Suprapubic skin (tissue), 4 donors: ENCODE results near the gene TPCN1.

Source experiments
- EP300 ChIP-seq: sonication (generic); formaldehyde crosslinking; IDR thresholded peaks from one replicate; pipeline ENCODE4 v1.6.1; 2017; ENCODE audit warnings: antibody characterized with exemption
- POLR2A ChIP-seq, 2 donors: fragments of 450-650 bp; IDR thresholded peaks; one replicate each; pipeline ENCODE4 v1.6.1; 2017; ENCODE audit warnings: antibody characterized with exemption in 2 of 2, mild to moderate bottlenecking in 2 of 2, moderate library complexity in 2 of 2
- POLR2AphosphoS5 ChIP-seq, 3 donors: sonication (generic); formaldehyde crosslinking; IDR thresholded peaks; one replicate each; pipeline ENCODE4 v1.6.1; 2017; ENCODE audit warnings: antibody characterized with exemption in 3 of 3
- TF ChIP-seq, protein P1 (sequence below), 2 donors: fragments of 200-600 bp in 1 of 2; fragments of 450-650 bp in 1 of 2; sonication (generic) in 1 of 2; IDR thresholded peaks; one replicate each; pipeline ENCODE4 v1.5.1; 2016 to 2019; ENCODE audit warnings: antibody characterized with exemption in 2 of 2, mild to moderate bottlenecking in 1 of 2, moderate library complexity in 1 of 2

DNA sequence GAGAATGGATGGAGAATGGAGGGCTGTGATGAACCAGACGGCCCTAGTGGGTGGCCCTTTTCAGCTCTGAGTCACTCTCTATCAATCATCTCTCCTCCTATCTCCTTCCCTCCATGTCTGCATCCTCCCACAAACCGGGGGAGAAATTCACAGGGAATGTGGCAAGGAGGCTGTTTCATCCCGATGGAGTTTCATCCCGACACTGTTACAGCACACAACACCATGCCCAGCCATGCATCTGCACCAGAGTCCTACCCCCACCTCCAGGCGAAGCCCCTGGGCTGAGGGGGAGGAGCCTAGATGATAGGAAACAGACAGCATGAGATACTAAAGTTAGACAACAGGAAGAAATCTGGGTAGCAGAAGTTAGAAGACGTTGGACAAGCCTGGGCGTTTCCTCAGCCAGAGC is 92.9 kb downstream of the TPCN1 start:
- TF ChIP-seq EP300 (no peak), POLR2A (IDR thresholded peaks at IDR 0.05) (no peak), POLR2AphosphoS5 (IDR thresholded peaks at IDR 0.05) (no peak)
- TF ChIP-seq, protein P1, sequence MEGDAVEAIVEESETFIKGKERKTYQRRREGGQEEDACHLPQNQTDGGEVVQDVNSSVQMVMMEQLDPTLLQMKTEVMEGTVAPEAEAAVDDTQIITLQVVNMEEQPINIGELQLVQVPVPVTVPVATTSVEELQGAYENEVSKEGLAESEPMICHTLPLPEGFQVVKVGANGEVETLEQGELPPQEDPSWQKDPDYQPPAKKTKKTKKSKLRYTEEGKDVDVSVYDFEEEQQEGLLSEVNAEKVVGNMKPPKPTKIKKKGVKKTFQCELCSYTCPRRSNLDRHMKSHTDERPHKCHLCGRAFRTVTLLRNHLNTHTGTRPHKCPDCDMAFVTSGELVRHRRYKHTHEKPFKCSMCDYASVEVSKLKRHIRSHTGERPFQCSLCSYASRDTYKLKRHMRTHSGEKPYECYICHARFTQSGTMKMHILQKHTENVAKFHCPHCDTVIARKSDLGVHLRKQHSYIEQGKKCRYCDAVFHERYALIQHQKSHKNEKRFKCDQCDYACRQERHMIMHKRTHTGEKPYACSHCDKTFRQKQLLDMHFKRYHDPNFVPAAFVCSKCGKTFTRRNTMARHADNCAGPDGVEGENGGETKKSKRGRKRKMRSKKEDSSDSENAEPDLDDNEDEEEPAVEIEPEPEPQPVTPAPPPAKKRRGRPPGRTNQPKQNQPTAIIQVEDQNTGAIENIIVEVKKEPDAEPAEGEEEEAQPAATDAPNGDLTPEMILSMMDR (IDR thresholded peaks at IDR 0.05): no peak
